Nephron (organoid): ENCODE results near the gene NT5C1A.

Experiments
- H3K27ac Mint-ChIP-seq, 3 experiments: 2 replicates each; pipeline ENCODE4 v1.8.0; 2020; ENCODE audit warnings: mixed read lengths in 3 of 3, mild to moderate bottlenecking in 2 of 3, moderate library complexity in 1 of 3
- H3K27me3 Mint-ChIP-seq: 2 replicates; pipeline ENCODE4 v1.8.0; 2021; ENCODE audit warnings: low read depth, mild to moderate bottlenecking, moderate library complexity, mixed read lengths
- H3K36me3 Mint-ChIP-seq: 2 replicates; pipeline ENCODE4 v1.8.0; 2020; ENCODE audit warnings: low read depth, mixed read lengths
- H3K4me1 Mint-ChIP-seq: 2 replicates; pipeline ENCODE4 v1.8.0; 2020; ENCODE audit warnings: mixed read lengths
- H3K4me3 Mint-ChIP-seq, 3 experiments: 2 replicates each; pipeline ENCODE4 v1.8.0; 2020; ENCODE audit warnings: mild to moderate bottlenecking in 3 of 3, mixed read lengths in 3 of 3, moderate library complexity in 2 of 3
- H3K9me3 Mint-ChIP-seq: 2 replicates; pipeline ENCODE4 v1.8.0; 2020; ENCODE audit warnings: mixed read lengths
- TF ChIP-seq, protein P1 (sequence below), 3 experiments: fragments of 200-600 bp; sonication (generic); IDR thresholded peaks; one replicate each; pipeline ENCODE4 v1.5.0; 2021; ENCODE audit warnings: antibody characterized with exemption in 3 of 3; ENCODE audit not compliant: unreplicated experiment in 3 of 3

Gene NT5C1A

DNA sequence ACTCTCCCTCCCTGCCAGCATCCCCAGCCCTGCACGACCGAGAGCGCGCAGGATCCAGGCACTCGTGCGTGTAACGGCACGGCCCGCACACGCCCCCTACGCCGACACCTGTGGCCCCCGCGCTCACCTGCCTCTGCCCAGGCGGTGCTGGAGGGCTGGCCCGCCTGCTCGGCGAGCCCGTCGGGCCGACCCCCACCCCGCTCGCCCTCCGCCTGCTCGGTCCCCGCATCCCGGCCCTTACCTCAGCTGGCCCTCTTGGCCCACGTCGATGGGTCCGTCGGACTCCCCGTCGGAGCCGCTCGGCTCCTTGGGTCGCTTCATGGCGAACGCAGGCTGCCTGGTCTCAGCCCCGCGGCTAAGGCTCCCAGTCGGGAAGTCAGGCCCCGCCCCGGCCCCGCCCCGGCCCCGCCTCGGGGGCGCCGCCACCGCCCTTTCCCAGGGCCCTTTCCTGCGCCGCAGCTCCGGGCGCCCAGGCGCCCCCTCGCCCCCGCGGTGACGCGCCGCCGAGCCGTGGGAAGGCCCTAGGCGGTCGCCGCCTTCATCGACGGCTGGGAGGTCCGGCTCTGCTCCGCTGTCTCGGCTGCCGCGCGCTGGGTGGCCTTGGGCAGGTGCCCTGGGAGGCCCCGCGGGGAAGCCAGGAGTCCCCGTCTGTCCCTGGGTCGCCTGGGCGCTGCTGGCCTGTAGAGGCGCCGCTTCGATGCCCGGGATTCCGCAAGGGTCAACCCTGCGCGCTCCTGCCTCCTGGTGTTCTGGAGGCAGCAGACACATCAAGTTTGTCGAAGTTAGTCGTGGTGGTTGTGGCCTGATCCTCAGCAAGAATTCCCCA is 32.4 kb downstream of the NT5C1A start, which contains the start of gene HEYL:
Gene HEYL, minus strand, starts transcription at position 339 of the 826 bp plus-strand sequence. Its CDS starts 18 bp downstream, at position 321.
- Mint-ChIP-seq H3K4me3 (peak within 1 kb of the TSS; percentile 80 to 89 (median 86)), H3K9me3 (no peaks in the 10 kb centered on the region), H3K36me3 (no peaks in the 10 kb centered on the region), H3K27me3 (peaks cover 7% of the 10 kb centered on the region), H3K27ac (peak within 1 kb of the TSS; percentile 74 to 94 (median 86)), H3K4me1 (peaks cover 79% of the 10 kb centered on the region)
- TF ChIP-seq, protein P1, sequence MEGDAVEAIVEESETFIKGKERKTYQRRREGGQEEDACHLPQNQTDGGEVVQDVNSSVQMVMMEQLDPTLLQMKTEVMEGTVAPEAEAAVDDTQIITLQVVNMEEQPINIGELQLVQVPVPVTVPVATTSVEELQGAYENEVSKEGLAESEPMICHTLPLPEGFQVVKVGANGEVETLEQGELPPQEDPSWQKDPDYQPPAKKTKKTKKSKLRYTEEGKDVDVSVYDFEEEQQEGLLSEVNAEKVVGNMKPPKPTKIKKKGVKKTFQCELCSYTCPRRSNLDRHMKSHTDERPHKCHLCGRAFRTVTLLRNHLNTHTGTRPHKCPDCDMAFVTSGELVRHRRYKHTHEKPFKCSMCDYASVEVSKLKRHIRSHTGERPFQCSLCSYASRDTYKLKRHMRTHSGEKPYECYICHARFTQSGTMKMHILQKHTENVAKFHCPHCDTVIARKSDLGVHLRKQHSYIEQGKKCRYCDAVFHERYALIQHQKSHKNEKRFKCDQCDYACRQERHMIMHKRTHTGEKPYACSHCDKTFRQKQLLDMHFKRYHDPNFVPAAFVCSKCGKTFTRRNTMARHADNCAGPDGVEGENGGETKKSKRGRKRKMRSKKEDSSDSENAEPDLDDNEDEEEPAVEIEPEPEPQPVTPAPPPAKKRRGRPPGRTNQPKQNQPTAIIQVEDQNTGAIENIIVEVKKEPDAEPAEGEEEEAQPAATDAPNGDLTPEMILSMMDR (IDR thresholded peaks at IDR 0.05; ENCODE audit: unreplicated experiment in 3 of 3), result peak; percentile 32 to 52 (median 37)

- Mint-ChIP-seq H3K4me3 (peak overlapping the region; percentile 77 to 89 (median 86)), H3K4me1 (peaks cover 79% of the 10 kb centered on the region), H3K9me3 (no peaks in the 10 kb centered on the region), H3K36me3 (no peaks in the 10 kb centered on the region), H3K27ac (peak overlapping the region; percentile 48 to 94 (median 74)), H3K27me3 (peaks cover 7% of the 10 kb centered on the region)
- TF ChIP-seq, protein P1 (IDR thresholded peaks at IDR 0.05; ENCODE audit: unreplicated experiment in 3 of 3), result no peak
Measured at GRCh38 chr1:39638965-39639304, 33.0 kb downstream of the NT5C1A start.

GRCh38 chr1:39637361-39637760 is 34.5 kb downstream of the NT5C1A start:
- Mint-ChIP-seq H3K4me1 (peaks cover 71% of the 10 kb centered on the region), H3K36me3 (no peaks in the 10 kb centered on the region), H3K27me3 (no peaks in the 10 kb centered on the region), H3K27ac (peak overlapping the region; percentile 79 to 94 (median 82)), H3K4me3 (peak overlapping the region; percentile 77 to 89 (median 86)), H3K9me3 (no peaks in the 10 kb centered on the region)
- TF ChIP-seq, protein P1 (IDR thresholded peaks at IDR 0.05; ENCODE audit: unreplicated experiment in 3 of 3), result no peak

GRCh38 chr1:39635871-39636210 is 36.1 kb downstream of the NT5C1A start:
- Mint-ChIP-seq H3K4me3 (peak overlapping the region; percentile 77 to 89 (median 86)), H3K27ac (peak overlapping the region; percentile 90 to 97 (median 96)), H3K36me3 (peaks cover 10% of the 10 kb centered on the region), H3K4me1 (peaks cover 77% of the 10 kb centered on the region), H3K9me3 (no peaks in the 10 kb centered on the region), H3K27me3 (no peaks in the 10 kb centered on the region)
- TF ChIP-seq, protein P1 (IDR thresholded peaks at IDR 0.05; ENCODE audit: unreplicated experiment in 3 of 3), result no peak

DNA sequence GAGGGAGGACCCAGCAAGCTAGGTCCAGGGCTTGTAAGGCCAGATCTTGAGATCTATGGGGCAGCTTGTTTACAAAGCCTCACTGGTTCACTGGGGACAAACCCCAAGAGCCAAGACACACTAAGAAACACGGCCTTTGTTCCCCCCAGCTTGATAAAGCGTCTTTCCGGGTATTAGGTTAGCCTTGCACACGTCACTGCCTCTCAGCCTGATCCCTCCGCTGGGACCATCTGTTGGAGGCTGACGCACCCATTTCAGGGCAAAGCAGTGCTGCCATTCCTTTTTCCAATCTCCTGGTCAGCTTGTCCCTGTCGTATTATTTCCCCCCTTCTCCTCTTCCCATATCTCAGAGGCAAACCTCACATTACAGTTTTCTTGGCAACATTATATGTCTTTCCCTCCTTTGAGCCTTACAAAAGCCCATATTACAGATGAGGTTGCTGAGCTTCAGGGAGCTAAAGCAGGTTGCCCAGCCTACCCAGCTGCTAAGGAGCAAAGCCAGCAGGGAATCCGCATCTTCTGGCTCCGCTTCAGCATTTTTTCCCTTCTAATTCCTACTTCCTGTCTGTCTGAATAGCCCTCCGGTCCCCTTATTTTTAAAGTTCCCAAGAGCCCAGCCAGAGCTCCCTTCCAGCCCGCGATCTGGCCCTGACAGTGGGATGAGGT is 36.6 kb downstream of the NT5C1A start:
- Mint-ChIP-seq H3K27me3 (no peaks in the 10 kb centered on the region), H3K4me1 (peaks cover 75% of the 10 kb centered on the region), H3K36me3 (peaks cover 14% of the 10 kb centered on the region), H3K27ac (peak overlapping the region; percentile 90 to 97 (median 96)), H3K9me3 (no peaks in the 10 kb centered on the region), H3K4me3 (peak overlapping the region; percentile 77 to 89 (median 86))
- TF ChIP-seq, protein P1 (IDR thresholded peaks at IDR 0.05; ENCODE audit: unreplicated experiment in 3 of 3), result no peak
